Measurements from ENCODE around the gene QRFP.
"Not testable (repeated sequence)": the region's sequence is repeated elsewhere in the genome, so short reads cannot be mapped to it uniquely, and the experiment has no call there.

Gene QRFP

GRCh38 chr9:130871395-130872062 lies 25.1 kb downstream of the QRFP start:
- no peak for DNase-seq

GRCh38 chr9:130870491-130871381 lies 25.9 kb downstream of the QRFP start:
- DNase-seq: no peak

GRCh38 chr9:130869250-130869649 lies 27.4 kb downstream of the QRFP start:
- no peak for DNase-seq

- DNase-seq: no peak
Measured at GRCh38 chr9:130868230-130868629, 28.4 kb downstream of the QRFP start.

GRCh38 chr9:130867556-130867955 lies 29.1 kb downstream of the QRFP start:
- DNase-seq: no peak

- DNase-seq: peak; percentile 23
Measured at GRCh38 chr9:130866474-130866965, 30.1 kb downstream of the QRFP start.

- DNase-seq: no peak
Measured at GRCh38 chr9:130865921-130866320, 30.7 kb downstream of the QRFP start.

GRCh38 chr9:130864541-130864940 lies 32.1 kb downstream of the QRFP start:
- DNase-seq: no peak

- no peak for DNase-seq
Measured at GRCh38 chr9:130862747-130863146, 33.9 kb downstream of the QRFP start.

GRCh38 chr9:130862217-130862616 lies 34.4 kb downstream of the QRFP start:
- DNase-seq: no peak

GRCh38 chr9:130861372-130862180 lies 35.0 kb downstream of the QRFP start:
- DNase-seq: no peak

GRCh38 chr9:130860458-130861316 lies 35.9 kb downstream of the QRFP start:
- no peak for DNase-seq

GRCh38 chr9:130858739-130859705 lies 37.6 kb downstream of the QRFP start:
- no peak for DNase-seq

GRCh38 chr9:130857864-130858738 lies 38.5 kb downstream of the QRFP start:
- no peak for DNase-seq

- DNase-seq: no peak
Measured at GRCh38 chr9:130856474-130856873, 40.1 kb downstream of the QRFP start.

GRCh38 chr9:130854835-130855234 lies 41.8 kb downstream of the QRFP start:
- DNase-seq: no peak

- DNase-seq: no peak
Measured at GRCh38 chr9:130854092-130854491, 42.5 kb downstream of the QRFP start.

GRCh38 chr9:130852801-130853200 lies 43.8 kb downstream of the QRFP start:
- DNase-seq: no peak

GRCh38 chr9:130849356-130849755 lies 47.3 kb downstream of the QRFP start:
- DNase-seq: no peak

GRCh38 chr9:130848514-130848913 lies 48.1 kb downstream of the QRFP start:
- DNase-seq: not testable (repeated sequence)

All from T-helper 9 cell (primary cell).